ENCODE measurements around the gene NUDT7. TPM values are rescaled to one million over a fixed set of nuclear protein-coding genes. Genes with fewer than 3 reads are reported as not detected.

Gene NUDT7
- total and polyA plus RNA-seq, 9 of the 15 experiments (the other 6 are each of a cell fraction or from before 2014, with no cell fraction given) = 5.6 to 24.2 (median 10.5) TPM

- TF ChIP-seq ARID3B (CRISPR knock-in tag; IDR thresholded peaks at IDR 0.05; ENCODE audit: borderline replicate concordance) (0 out of 2 replicates have a peak, but pooled peaks have one; percentile 75), ZBED1 (IDR thresholded peaks at IDR 0.05) (no peak), TAF7 (tag; IDR thresholded peaks at IDR 0.05) (peak; percentile 73), ZNF584 (CRISPR knock-in tag; IDR thresholded peaks at IDR 0.05; ENCODE audit: low read depth) (peak; percentile 97), CXXC5 (CRISPR knock-in tag; IDR thresholded peaks at IDR 0.05) (no peak; the same call in 1 of the 2 replicates), TOE1 (IDR thresholded peaks at IDR 0.05; ENCODE audit: borderline replicate concordance) (no peak), TOE1 (CRISPR knock-in tag; IDR thresholded peaks at IDR 0.05; ENCODE audit: borderline replicate concordance, low read depth) (no peak), NCOR1 (IDR thresholded peaks at IDR 0.05) (no peak), CREB1 (IDR thresholded peaks at IDR 0.05) (no peak), CREB1 (CRISPR knock-in tag; IDR thresholded peaks at IDR 0.05) (no peak), ZSCAN29 (IDR thresholded peaks at IDR 0.05) (no peak), CCAR2 (IDR thresholded peaks at IDR 0.05; ENCODE audit: low read depth, low read length) (no peak), KLF6 (CRISPR knock-in tag; IDR thresholded peaks at IDR 0.05; ENCODE audit: borderline replicate concordance) (peak; percentile 95), PTRF (tag; IDR thresholded peaks at IDR 0.05) (peak; percentile 89), NR3C1 (CRISPR knock-in tag; IDR thresholded peaks at IDR 0.05) (no peak), CCNT2 (IDR thresholded peaks at IDR 0.05; ENCODE audit: borderline replicate concordance, extremely low read depth, insufficient read length, low read depth, low read length) (no peak), KAT8 (IDR thresholded peaks at IDR 0.05; ENCODE audit: low read depth) (no peak), CTBP1 (IDR thresholded peaks at IDR 0.05; ENCODE audit: borderline replicate concordance) (no peak), NEUROD1 (IDR thresholded peaks at IDR 0.05; ENCODE audit: borderline replicate concordance, low read depth, low read length, partially characterized antibody) (no peak), TEAD1 (CRISPR knock-in tag; IDR thresholded peaks at IDR 0.05) (peak in 1 of 2 experiments; percentile 94; a peak in 2 of 4 replicates), ZNF740 (CRISPR knock-in tag; IDR thresholded peaks at IDR 0.05) (no peak), ZNF740 (tag; IDR thresholded peaks at IDR 0.05) (peak in 1 of 2 experiments; percentile 95; a peak in 2 of 4 replicates), FOXP4 (CRISPR knock-in tag; IDR thresholded peaks at IDR 0.05; ENCODE audit: borderline replicate concordance) (no peak)
- TF ChIP-seq, protein P1, sequence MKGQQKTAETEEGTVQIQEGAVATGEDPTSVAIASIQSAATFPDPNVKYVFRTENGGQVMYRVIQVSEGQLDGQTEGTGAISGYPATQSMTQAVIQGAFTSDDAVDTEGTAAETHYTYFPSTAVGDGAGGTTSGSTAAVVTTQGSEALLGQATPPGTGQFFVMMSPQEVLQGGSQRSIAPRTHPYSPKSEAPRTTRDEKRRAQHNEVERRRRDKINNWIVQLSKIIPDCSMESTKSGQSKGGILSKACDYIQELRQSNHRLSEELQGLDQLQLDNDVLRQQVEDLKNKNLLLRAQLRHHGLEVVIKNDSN (CRISPR knock-in tag; IDR thresholded peaks at IDR 0.05) = no peak
Observed at GRCh38 chr16:77739559-77739892, 17.2 kb downstream of the NUDT7 start (continued).

Measured in K562 (cell line).